NCI-H1436 (cell line): Measurements from ENCODE around the gene ULBP1.
"Not testable (repeated sequence)": the region's sequence is repeated elsewhere in the genome, so short reads cannot be mapped to it uniquely, and the experiment has no call there.

Experiments used
- DNase-seq: peaks from one replicate; lab custom pipeline; 2025; lab: John Stamatoyannopoulos, UW

ULBP1 gene

GRCh38 chr6:149933461-149933860 is 30.3 kb upstream of the ULBP1 start:
- no peak for DNase-seq

GRCh38 chr6:149934249-149935156 is 29.2 kb upstream of the ULBP1 start:
- peak; percentile 56 for DNase-seq

- DNase-seq, result no peak
Measured at GRCh38 chr6:149935246-149935645, 28.5 kb upstream of the ULBP1 start.

GRCh38 chr6:149935668-149936067 is 28.1 kb upstream of the ULBP1 start:
- DNase-seq, result no peak

- DNase-seq, result no peak
Measured at GRCh38 chr6:149936743-149937142, 27.0 kb upstream of the ULBP1 start.

- not testable (repeated sequence) for DNase-seq
Measured at GRCh38 chr6:149938013-149938570, 25.7 kb upstream of the ULBP1 start.

GRCh38 chr6:149938571-149939355 is 25.0 kb upstream of the ULBP1 start:
- DNase-seq, result no peak

- DNase-seq, result no peak
Measured at GRCh38 chr6:149939356-149939648, 24.4 kb upstream of the ULBP1 start.

GRCh38 chr6:149939909-149940671 is 23.7 kb upstream of the ULBP1 start:
- no peak for DNase-seq

GRCh38 chr6:149940672-149940982 is 23.1 kb upstream of the ULBP1 start:
- DNase-seq, result no peak

- DNase-seq, result peak; percentile 75
Measured at GRCh38 chr6:149941583-149942460, 21.9 kb upstream of the ULBP1 start, which contains the start of gene ULBP2. ULBP2 (plus strand) TSS chr6:149942014; CDS start chr6:149942073, 59 bp downstream.

GRCh38 chr6:149942461-149942829 is 21.3 kb upstream of the ULBP1 start:
- no peak for DNase-seq

GRCh38 chr6:149943321-149943720 is 20.4 kb upstream of the ULBP1 start:
- not testable (repeated sequence) for DNase-seq

GRCh38 chr6:149945276-149945675 is 18.5 kb upstream of the ULBP1 start:
- not testable (repeated sequence) for DNase-seq

GRCh38 chr6:149946631-149947030 is 17.1 kb upstream of the ULBP1 start:
- not testable (repeated sequence) for DNase-seq

- not testable (repeated sequence) for DNase-seq
Measured at GRCh38 chr6:149947533-149947932, 16.2 kb upstream of the ULBP1 start.

- DNase-seq, result no peak
Measured at GRCh38 chr6:149948011-149948410, 15.7 kb upstream of the ULBP1 start.

- no peak for DNase-seq
Measured at GRCh38 chr6:149948616-149949015, 15.1 kb upstream of the ULBP1 start.

- no peak for DNase-seq
Measured at GRCh38 chr6:149950423-149950822, 13.3 kb upstream of the ULBP1 start.

- DNase-seq, result no peak
Measured at GRCh38 chr6:149951096-149951495, 12.6 kb upstream of the ULBP1 start.

GRCh38 chr6:149951626-149952025 is 12.1 kb upstream of the ULBP1 start:
- DNase-seq, result no peak
